Measurements from ENCODE around the gene APOBEC4. TPM values are rescaled to one million over a fixed set of nuclear protein-coding genes. Genes with fewer than 3 reads are reported as not detected.

The APOBEC4 gene
- total RNA-seq, 1 experiment from 2014 or later, result not detected

DNA sequence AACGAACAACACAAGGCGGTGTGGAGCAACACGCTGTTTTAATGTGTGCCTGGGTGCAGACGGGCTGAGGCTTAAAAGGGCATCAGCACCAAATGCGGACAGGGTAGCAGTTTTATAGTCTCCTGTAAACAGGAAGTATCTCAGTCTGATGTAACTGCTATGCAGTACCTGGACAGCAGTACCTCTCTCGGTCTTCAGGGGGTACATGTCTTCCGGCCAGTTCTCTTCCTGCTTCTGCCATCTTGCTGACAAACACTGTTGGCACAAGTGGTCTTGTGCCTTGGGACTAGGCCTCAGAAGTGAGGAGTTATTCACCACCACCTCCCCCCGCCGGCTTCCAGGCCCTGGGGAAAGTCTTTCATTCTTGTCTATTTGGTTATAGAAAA, 49.7 kb upstream of the APOBEC4 start:
- Histone ChIP-seq H3K4me2 (ENCODE audit: low read length) (no peak overlapping the region), H3K79me2 (ENCODE audit: insufficient read depth, low read length) (no peaks in the 10 kb centered on the region), H3K27me3 (ENCODE audit: insufficient read depth, low read length) (no peaks in the 10 kb centered on the region), H3K36me3 (ENCODE audit: control insufficient read depth in 1 of 2, insufficient read depth in 2 of 2, low read length in 2 of 2) (no peaks in the 10 kb centered on the region), H3K27ac (ENCODE audit: low read depth, low read length) (no peak overlapping the region), H3K9ac (ENCODE audit: low read length) (no peak overlapping the region), H3K4me3 (replicated peaks in 1 of 2; ENCODE audit: low read depth in 1 of 2, low read length in 2 of 2) (no peak overlapping the region), H3K9me2 (ENCODE audit: insufficient read depth) (no peaks in the 10 kb centered on the region), H3K4me1 (ENCODE audit: control insufficient read depth in 1 of 2, insufficient read depth in 2 of 2, low read length in 2 of 2) (no peaks in the 10 kb centered on the region), H3K9me3 (ENCODE audit: control insufficient read depth in 1 of 2, insufficient read depth in 1 of 2, low read depth in 1 of 2, low read length in 2 of 2) (no peaks in the 10 kb centered on the region), H2AFZ (ENCODE audit: low read depth, low read length, poor library complexity, severe bottlenecking) (no peak overlapping the region), H4K20me1 (ENCODE audit: insufficient read depth) (no peaks in the 10 kb centered on the region)
- ChIA-PET RAD21 (ENCODE audit: low non-redundant PET in 1 of 2, low total read pairs in 2 of 2, uncharacterized antibody in 2 of 2, unreplicated experiment in 2 of 2) (no interaction called here), CTCF (no interaction called here), POLR2A (no interaction called here)
- intact Hi-C loops (cut with micrococcal nuclease), result no loop called here
- DNase-seq (ENCODE audit: low read depth, low spot score) (no peak), ATAC-seq (peak; percentile 44; the same call in 1 of the 2 replicates)
- BruUV-seq (replicated peaks), result no TSS peak
- TF ChIP-seq FOSL1 (IDR thresholded peaks at IDR 0.05; ENCODE audit: low read depth), result no peak
- no peak for TF ChIP-seq CTCF (IDR thresholded peaks at IDR 0.05 in 2 of 3, conservative IDR thresholded peaks at IDR 0.05 in 1 of 3; ENCODE audit: borderline replicate concordance in 1 of 3, insufficient read depth in 1 of 3, low read depth in 2 of 3, low read length in 2 of 3)
- no peak for TF ChIP-seq TCF7L2 (IDR thresholded peaks at IDR 0.05; ENCODE audit: borderline replicate concordance, extremely low read depth, insufficient read depth, insufficient read length)
- no peak for TF ChIP-seq EGR1 (IDR thresholded peaks at IDR 0.05; ENCODE audit: low read depth)
- TF ChIP-seq ATF3 (IDR thresholded peaks at IDR 0.05), result no peak
- no peak for TF ChIP-seq ELF1 (IDR thresholded peaks at IDR 0.05; ENCODE audit: borderline replicate concordance, low read depth)
- TF ChIP-seq SIN3A (IDR thresholded peaks at IDR 0.05; ENCODE audit: low read depth), result no peak

DNA sequence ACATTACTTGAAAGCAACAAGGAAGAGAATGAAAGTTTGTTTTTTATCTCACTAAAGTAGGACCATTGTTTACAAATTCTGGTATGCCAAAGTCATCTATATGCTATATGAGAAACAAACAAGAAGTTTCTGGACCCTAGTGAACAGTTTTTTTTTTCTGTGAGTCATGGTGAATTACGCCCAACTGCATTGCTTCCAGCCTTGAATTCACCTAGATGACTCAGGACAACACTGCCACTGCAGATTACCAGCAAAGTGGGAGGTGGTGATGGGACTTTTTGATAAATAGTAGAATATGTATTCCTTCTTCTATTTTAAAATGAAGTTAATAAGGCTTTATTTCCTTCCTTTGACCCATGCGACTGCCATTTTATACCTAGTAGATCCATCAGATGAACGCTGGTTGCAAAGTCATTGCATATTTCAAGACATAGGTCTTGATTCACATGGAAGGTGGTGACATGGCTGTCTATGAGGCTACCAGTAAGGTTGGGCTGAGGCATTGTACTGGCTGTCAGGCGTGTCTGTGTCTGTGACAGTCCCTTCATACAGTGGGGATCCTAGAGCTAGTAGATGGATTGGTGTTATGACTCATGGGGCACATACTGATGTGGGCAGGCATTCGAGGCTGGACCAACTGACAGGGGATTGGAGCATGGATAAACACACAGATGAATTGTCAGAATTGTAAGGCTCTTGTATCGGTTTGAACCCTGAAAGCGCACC, 49.1 kb upstream of the APOBEC4 start:
- DNase-seq (ENCODE audit: low read depth, low spot score) (no peak), ATAC-seq (no peak)
- no TSS peak for BruUV-seq (replicated peaks)
- Histone ChIP-seq H3K27ac (ENCODE audit: low read depth, low read length) (no peak overlapping the region), H3K4me2 (ENCODE audit: low read length) (no peak overlapping the region), H3K9me3 (ENCODE audit: control insufficient read depth in 1 of 2, insufficient read depth in 1 of 2, low read depth in 1 of 2, low read length in 2 of 2) (no peaks in the 10 kb centered on the region), H4K20me1 (ENCODE audit: insufficient read depth) (no peaks in the 10 kb centered on the region), H3K9me2 (ENCODE audit: insufficient read depth) (no peaks in the 10 kb centered on the region), H3K4me1 (ENCODE audit: control insufficient read depth in 1 of 2, insufficient read depth in 2 of 2, low read length in 2 of 2) (no peaks in the 10 kb centered on the region), H3K4me3 (replicated peaks in 1 of 2; ENCODE audit: low read depth in 1 of 2, low read length in 2 of 2) (no peak overlapping the region), H2AFZ (ENCODE audit: low read depth, low read length, poor library complexity, severe bottlenecking) (no peak overlapping the region), H3K9ac (ENCODE audit: low read length) (no peak overlapping the region), H3K79me2 (ENCODE audit: insufficient read depth, low read length) (no peaks in the 10 kb centered on the region), H3K36me3 (ENCODE audit: control insufficient read depth in 1 of 2, insufficient read depth in 2 of 2, low read length in 2 of 2) (no peaks in the 10 kb centered on the region), H3K27me3 (ENCODE audit: insufficient read depth, low read length) (no peaks in the 10 kb centered on the region)
- ChIA-PET CTCF (no interaction called here), RAD21 (ENCODE audit: low non-redundant PET in 1 of 2, low total read pairs in 2 of 2, uncharacterized antibody in 2 of 2, unreplicated experiment in 2 of 2) (no interaction called here), POLR2A (no interaction called here)
- TF ChIP-seq SIN3A (IDR thresholded peaks at IDR 0.05; ENCODE audit: low read depth) (no peak), RAD21 (IDR thresholded peaks at IDR 0.05; ENCODE audit: low read depth) (no peak), EZH2phosphoT487 (IDR thresholded peaks at IDR 0.05; ENCODE audit: borderline replicate concordance) (no peak), YY1 (IDR thresholded peaks at IDR 0.05; ENCODE audit: extremely low read depth, insufficient replicate concordance, low read depth, low read length) (no peak), REST (IDR thresholded peaks at IDR 0.05; ENCODE audit: low read depth) (no peak), ZFX (IDR thresholded peaks at IDR 0.05) (no peak)
- intact Hi-C loops (cut with micrococcal nuclease), result no loop called here
